SH-SY5Y (cell line): Measurements from ENCODE around the gene ACTL6B.
A peak's percentile ranks its signal among the peaks of the same experiment; 100 is the strongest.

Experiments used
- GATA2 ChIP-seq: IDR thresholded peaks from 2 replicates; pipeline ENCODE4 v1.6.1; 2011; ENCODE audit warnings: mild to moderate bottlenecking, low read depth, low read length
- GATA3 ChIP-seq: IDR thresholded peaks from 2 replicates; pipeline ENCODE4 v1.6.1; 2011; ENCODE audit warnings: low read depth, mild to moderate bottlenecking, low read length, moderate library complexity

Gene ACTL6B

GRCh38 chr7:100604976-100605911 lies 51.0 kb downstream of the ACTL6B start:
- no peak for TF ChIP-seq GATA3
- no peak for TF ChIP-seq GATA2

- no peak; the same call in 1 of the 2 replicates for TF ChIP-seq GATA2
- TF ChIP-seq GATA3, result no peak
Observed at GRCh38 chr7:100604028-100604975, 51.9 kb downstream of the ACTL6B start.

GRCh38 chr7:100603726-100604027 lies 52.6 kb downstream of the ACTL6B start:
- no peak for TF ChIP-seq GATA3
- TF ChIP-seq GATA2, result no peak

- TF ChIP-seq GATA3 (no peak), GATA2 (peak; percentile 41; the same call in 1 of the 2 replicates)
Observed at GRCh38 chr7:100602889-100603725, 53.1 kb downstream of the ACTL6B start.

DNA sequence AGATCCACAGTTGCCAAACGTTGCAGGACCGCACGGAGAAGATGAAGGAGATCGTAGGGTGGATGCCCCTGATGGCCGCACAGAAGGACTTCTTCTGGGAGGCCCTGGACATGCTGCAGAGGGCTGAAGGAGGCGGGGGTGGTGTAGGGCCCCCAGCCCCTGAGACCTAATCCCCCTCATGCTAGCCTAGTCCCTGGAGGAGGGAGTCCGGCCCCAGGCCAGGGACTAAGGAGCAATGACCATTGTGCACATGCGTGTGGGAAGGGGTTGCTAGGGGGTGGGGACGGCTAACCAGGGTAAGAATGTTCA lies 55.6 kb downstream of the ACTL6B start:
- TF ChIP-seq GATA3 (no peak), GATA2 (no peak)

DNA sequence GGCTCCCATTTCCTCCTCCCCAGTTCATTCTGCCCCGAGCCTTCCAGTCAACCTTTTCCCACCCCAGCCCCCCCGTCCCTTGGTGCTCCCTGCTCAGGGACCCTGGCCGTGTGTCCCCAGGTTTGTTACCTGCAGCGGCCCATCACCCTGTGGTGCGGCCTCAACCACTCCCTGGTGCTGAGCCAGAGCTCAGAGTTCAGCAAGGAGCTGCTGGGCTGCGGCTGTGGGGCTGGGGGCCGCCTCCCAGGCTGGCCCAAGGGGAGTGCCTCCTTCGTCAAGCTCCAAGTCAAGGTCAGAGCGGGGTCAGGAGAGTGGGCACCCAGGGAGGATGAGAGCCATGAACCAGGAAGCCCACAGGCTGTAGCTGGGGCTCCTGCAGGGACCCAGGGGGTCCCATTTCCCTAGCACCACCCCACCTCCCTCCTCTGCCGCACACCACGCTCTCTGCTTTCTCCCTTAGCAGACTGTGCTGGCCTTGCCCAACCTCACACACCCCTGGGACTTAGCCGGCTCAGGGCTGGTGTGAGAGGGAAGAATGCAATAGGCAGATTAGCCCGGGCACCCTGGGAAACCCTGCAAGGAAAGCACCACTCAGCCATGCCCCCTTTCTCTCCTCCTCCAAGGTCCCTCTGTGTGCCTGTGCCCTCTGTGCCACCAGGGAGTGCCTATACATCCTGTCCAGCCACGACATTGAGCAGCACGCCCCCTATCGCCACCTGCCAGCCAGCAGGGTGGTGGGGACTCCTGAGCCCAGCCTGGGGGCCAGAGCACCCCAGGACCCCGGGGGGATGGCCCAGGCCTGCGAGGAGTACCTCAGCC lies 56.1 kb downstream of the ACTL6B start:
- no peak for TF ChIP-seq GATA3
- no peak for TF ChIP-seq GATA2

- TF ChIP-seq GATA2 (no peak), GATA3 (no peak)
Observed at GRCh38 chr7:100598425-100598824, 57.8 kb downstream of the ACTL6B start.

DNA sequence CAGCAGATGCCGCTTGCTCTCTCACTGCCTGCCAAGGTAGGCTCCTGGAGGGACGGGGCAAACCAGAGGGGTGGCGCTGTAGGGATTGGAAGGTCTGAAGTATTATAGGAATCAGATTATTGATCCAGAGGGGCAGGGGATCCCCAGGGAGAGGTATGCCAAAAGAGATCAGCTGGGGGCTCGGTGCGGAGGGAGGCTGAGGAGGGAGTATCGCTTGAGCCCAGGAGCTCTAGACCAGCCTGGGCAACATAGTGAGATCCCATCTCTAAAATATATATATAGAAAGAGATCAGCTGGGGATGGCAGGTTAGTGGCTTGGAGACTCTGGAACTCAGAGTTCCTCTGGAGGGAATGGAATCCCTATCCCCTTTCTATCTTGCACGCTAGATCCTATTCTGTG lies 61.1 kb downstream of the ACTL6B start:
- TF ChIP-seq GATA3, result no peak
- TF ChIP-seq GATA2, result no peak
